Kidney capillary endothelial cell (primary cell): ENCODE measurements around the gene CDC20.
"Not testable (repeated sequence)": the region's sequence is repeated elsewhere in the genome, so short reads cannot be mapped to it uniquely, and the experiment has no call there.

Experiments used
- DNase-seq: peaks from one replicate; pipeline ENCODE4 v3.0.0-alpha.2; 2018; ENCODE audit warnings: low spot score

The CDC20 gene

GRCh38 chr1:43383449-43383848, 24.7 kb downstream of the CDC20 start:
- DNase-seq = no peak

DNA sequence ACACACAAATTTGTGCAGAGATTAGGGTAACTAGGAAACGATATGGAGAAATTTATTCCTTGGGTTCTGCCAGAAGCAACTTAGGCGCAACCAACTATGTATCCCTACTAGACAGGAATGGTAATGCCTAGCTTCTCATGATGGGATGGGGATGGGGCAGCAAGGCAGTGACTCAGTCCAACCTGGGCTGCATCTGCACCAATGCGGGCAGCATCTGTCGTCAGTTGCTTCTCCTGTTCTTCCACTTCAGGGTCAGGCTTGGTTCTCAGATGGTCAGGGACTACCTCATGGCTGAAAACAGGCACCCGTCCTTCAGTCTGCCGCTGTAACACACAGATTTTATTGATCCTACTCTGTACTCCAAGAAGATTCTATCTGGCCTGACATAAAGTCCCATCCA, 27.9 kb downstream of the CDC20 start:
- no peak for DNase-seq

DNA sequence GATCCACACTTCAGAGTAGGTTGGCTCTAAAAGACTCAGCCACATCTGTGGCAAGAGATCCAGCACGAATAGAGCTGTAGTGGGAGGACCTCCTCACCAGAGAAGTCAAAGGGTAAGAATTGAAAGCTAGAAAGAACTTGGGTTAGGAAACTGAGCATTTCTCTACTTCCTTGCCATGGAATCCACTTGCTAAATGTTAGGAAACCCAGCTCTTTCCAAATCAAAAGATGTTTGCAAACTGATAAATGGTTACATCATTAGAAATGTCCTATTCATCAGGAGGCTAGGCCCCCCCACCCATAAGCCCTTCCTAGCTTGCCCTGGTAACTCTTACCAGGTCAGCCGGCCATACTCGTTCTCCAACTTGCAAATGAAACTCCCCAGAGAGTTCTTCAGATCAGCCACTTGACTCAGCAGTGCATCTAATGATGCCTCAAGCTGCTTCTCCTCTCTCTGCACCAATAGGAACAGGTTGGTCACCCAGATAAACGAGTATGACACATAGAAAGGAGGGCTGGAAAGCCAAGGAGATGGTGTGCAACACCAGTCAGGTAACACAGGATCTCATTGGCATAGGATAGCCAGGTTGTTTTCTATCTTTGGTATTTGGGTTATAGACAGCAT, 29.3 kb downstream of the CDC20 start:
- DNase-seq = no peak

GRCh38 chr1:43388613-43389012, 29.8 kb downstream of the CDC20 start:
- DNase-seq = no peak

DNA sequence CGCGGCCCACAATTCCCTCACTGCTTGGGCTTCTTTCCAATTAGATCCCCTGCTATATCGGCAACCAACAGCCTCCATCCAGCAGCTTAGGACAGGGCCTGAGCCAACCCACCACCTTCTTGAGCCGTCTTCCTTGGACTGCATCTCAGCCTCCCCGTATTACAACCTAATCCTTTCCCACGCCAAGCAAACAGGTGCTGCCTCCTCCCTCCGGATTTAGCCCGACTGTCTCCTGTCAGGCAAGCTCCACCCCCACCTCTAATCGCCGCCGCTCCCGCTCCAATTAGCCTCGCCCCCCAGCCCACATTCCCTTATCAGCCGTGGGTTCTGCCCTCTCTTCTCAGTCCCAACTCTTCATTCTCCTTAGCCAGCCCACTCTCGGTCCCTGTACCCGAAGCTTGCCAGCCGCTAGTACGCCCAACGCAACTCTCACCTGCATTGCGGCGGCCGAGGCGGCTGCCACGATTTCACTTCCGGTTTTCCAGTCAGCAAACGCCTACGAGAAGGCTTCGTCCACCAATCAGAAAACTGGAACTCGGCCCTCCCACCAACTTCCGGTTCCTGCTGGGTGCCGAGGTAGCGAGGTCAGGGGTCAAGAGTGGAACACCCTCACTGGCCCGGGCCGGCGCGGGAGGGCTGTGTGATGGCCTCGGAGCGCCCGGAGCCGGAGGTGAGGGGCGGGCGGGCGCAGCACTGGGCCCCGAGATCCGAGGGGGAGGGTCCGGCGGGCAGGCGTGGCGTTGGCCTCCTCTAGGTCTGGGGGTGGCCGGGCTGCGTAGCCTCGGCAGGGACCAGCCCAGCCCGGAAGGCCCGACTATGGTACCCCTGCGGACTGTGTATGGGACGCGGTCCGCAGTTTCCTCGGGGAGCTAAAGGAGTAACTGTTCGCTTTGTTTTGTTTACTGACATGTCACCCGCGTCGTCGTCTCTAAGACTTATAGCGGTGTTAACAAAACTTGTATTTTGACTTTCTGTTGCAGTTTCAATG, 30.8 kb downstream of the CDC20 start, which contains the start of the genes MED8 and SZT2:
TSS of gene MED8 (minus strand) at position 475 of the 988 bp plus-strand sequence. CDS start at position 439, 36 bp downstream.
TSS of gene SZT2 (plus strand) at position 574 of the 988 bp plus-strand sequence. CDS start at position 644, 70 bp downstream.
- DNase-seq = peak; percentile 93

DNA sequence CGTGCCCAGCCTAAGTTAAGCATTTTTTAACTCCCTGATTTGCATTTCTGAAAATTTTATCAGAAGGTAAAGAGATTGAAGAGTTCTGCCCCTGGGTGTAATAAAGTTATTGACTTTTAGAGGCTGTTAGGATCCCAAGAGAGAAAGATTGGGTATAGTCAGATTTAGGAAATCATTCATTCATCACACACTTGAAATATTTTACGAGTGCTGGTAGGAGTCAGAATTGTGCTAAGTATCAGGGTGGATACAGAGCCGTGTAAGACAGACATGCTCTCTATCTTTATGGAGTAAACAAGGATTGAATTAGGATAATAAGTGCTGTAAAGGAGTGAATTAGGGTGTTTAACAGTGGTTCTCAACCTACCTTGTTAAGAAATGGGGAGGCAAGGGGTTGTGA, 33.9 kb downstream of the CDC20 start:
- no peak for DNase-seq

GRCh38 chr1:43395523-43395922, 36.7 kb downstream of the CDC20 start:
- no peak for DNase-seq

GRCh38 chr1:43396059-43396458, 37.3 kb downstream of the CDC20 start:
- no peak for DNase-seq

GRCh38 chr1:43398227-43398626, 39.4 kb downstream of the CDC20 start:
- no peak for DNase-seq

DNA sequence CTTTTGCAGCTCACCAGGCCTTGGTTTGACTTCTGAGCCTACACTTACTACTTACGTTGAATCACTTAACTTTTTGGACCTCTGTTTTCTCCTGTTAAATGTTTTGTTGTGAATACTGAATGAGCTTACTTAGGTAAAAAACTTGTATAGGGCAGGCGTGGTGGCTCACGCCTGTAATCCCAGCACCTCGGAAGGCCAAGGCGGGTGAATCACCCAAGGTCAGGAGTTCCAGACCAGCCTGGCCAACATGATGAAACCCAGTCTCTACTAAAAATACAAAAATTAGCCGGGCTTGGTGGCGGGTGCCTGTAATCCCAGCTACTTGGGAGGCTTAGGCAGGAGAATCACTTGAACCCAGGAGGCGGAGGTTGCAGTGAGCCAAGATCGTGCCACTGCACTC, 41.7 kb downstream of the CDC20 start:
- not testable (repeated sequence) for DNase-seq

DNA sequence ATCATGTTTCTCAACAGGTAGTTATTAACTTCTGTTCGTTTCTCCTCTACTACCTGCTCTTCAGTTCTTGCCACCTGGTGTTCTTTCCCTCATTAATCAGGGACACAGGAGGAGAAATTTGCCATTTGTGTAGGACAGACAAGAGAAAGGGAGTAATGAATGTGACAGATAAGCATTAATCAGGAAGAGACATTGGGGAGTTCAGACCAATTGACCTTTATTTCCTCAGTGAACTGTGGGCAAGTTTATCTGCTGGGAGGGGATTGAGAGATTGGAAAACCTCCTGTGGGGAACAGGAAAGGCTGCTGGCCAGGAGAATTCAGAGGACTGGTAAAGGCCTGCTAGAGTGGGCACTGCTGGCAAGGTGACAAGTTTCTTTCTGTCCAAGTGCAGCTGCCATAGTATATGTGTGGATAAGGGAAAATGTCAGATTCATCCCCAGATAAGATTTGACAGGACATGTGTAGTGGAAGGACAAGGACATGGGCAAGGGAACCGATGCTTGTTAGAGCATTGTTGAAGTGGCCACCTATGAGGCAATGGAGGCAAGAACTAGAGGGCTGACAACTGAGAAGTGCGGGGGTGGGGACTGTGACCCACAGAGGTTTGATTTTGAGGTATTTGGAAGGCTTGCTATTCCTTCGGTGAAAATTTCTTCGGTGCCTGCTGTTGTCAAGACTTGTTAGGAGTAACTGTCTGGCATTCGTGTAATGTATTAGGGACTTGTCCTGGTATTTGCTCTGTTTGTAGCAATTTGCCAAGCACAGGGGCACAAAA, 43.5 kb downstream of the CDC20 start:
- DNase-seq = no peak

- DNase-seq = no peak
These were observed 45.6 kb downstream of the CDC20 start for GRCh38 chr1:43404353-43404752.

- DNase-seq = no peak
These were observed 46.6 kb downstream of the CDC20 start for GRCh38 chr1:43405219-43405875.

DNA sequence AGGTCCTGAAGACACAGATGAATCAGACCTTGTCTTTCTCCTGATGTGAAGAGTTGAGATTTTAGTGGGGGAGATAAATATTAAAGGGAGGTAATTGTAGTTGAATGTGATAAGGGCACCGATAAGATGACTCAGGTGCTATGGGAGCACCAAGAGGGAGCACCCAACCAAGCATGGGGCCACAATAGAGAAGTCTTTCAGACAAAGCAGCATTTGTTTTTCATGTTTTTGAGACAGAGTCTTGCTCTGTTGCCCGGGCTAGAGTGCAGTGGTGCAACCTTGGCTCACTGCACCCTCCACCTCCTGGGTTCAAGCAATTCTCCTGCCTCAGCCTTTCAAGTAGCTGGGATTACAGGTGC, 47.1 kb downstream of the CDC20 start:
- no peak for DNase-seq

DNA sequence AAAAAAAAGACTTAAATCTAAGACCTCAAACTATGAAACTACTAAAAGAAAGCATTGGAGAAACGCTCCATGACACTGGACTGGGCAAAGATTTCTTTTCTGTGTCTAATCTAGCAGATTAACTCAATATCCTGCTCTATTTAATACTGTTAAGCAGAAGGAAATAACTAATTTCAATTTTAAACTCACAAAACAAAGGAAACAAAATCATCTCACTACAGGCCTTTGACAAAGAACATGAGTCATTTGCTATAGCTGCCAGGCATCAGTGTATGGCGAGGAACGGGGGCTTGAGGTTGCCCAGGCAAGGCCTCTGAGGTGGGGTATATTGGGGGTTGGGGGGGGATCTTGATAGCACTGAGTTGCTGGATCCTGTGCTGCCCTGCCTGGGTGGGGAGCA, 51.8 kb downstream of the CDC20 start:
- DNase-seq = peak; percentile 46
